Breast epithelium (tissue), 4 donors: ENCODE data around the gene TRAPPC3. TPM values are rescaled to one million over a fixed set of nuclear protein-coding genes. Genes with fewer than 3 reads are reported as not detected.
A peak's percentile ranks its signal among the peaks of the same experiment; 100 is the strongest.

Source experiments
- DNase-seq, 2 donors: peaks; one replicate each; pipeline ENCODE4 v3.0.0-alpha.2; 2019; ENCODE audit warnings: low spot score in 2 of 2
- H3K27ac ChIP-seq, 2 donors: fragments of 200-600 bp; sonication (generic) in 1 of 2; one replicate each; pipeline ENCODE4 v1.5.1; 2016 to 2019; ENCODE audit warnings: mild to moderate bottlenecking in 1 of 2
- H3K27me3 ChIP-seq, 2 donors: fragments of 200-600 bp; sonication (generic) in 1 of 2; one replicate each; pipeline versions ENCODE4 v1.5.1 to v1.6.0; 2017 to 2019; ENCODE audit warnings: control low read depth in 1 of 2, mild to moderate bottlenecking in 1 of 2
- H3K36me3 ChIP-seq: fragments of 200-600 bp; one replicate; pipeline ENCODE4 v1.5.1; 2019
- H3K4me1 ChIP-seq, 2 donors: fragments of 200-600 bp; sonication (generic); one replicate each; pipeline ENCODE4 v1.5.1; 2016 to 2019; ENCODE audit warnings: control low read depth in 1 of 2
- H3K4me3 ChIP-seq, 3 donors: fragments of 200-600 bp; sonication (generic); 1 replicate in 2 of 3; 2 replicates in 1 of 3; pipeline ENCODE4 v1.5.1; 2016 to 2019; ENCODE audit warnings: mild to moderate bottlenecking in 3 of 3, moderate library complexity in 2 of 3
- H3K9me3 ChIP-seq, 2 donors: fragments of 200-600 bp; sonication (generic) in 1 of 2; one replicate each; pipeline ENCODE4 v1.5.1; 2016 to 2019; ENCODE audit warnings: control low read depth in 1 of 2
- CTCF ChIP-seq, 3 donors: fragments of 450-650 bp; IDR thresholded peaks; one replicate each; pipeline ENCODE4 v1.5.1; 2016 to 2017; ENCODE audit warnings: antibody characterized with exemption in 3 of 3, mild to moderate bottlenecking in 3 of 3, moderate library complexity in 3 of 3
- POLR2A ChIP-seq: fragments of 450-650 bp; IDR thresholded peaks from one replicate; pipeline ENCODE4 v1.6.1; 2016; ENCODE audit warnings: antibody characterized with exemption, mild to moderate bottlenecking, moderate library complexity
- POLR2AphosphoS5 ChIP-seq, 3 donors: sonication (generic); formaldehyde crosslinking; IDR thresholded peaks; one replicate each; pipeline ENCODE4 v1.6.1; 2017; ENCODE audit warnings: antibody characterized with exemption in 3 of 3
- intact Hi-C: fragments of 100-400 bp; cut with DNase I; formaldehyde crosslinking; loops from one replicate; pipeline ENCODE4 v1.15.1; 2023; ENCODE audit warnings: low total_unique reads
- total RNA-seq, 3 donors: library from RNA; depleted of rRNA; stranded (reverse); fragments of >200 nt; gene quantifications; one replicate each; pipeline ENCODE4 v1.1.0, GENCODE V29; 2016

TRAPPC3 gene
- total RNA-seq, 3 donors from 2014 or later = 107 to 118 (median 116) TPM

DNA sequence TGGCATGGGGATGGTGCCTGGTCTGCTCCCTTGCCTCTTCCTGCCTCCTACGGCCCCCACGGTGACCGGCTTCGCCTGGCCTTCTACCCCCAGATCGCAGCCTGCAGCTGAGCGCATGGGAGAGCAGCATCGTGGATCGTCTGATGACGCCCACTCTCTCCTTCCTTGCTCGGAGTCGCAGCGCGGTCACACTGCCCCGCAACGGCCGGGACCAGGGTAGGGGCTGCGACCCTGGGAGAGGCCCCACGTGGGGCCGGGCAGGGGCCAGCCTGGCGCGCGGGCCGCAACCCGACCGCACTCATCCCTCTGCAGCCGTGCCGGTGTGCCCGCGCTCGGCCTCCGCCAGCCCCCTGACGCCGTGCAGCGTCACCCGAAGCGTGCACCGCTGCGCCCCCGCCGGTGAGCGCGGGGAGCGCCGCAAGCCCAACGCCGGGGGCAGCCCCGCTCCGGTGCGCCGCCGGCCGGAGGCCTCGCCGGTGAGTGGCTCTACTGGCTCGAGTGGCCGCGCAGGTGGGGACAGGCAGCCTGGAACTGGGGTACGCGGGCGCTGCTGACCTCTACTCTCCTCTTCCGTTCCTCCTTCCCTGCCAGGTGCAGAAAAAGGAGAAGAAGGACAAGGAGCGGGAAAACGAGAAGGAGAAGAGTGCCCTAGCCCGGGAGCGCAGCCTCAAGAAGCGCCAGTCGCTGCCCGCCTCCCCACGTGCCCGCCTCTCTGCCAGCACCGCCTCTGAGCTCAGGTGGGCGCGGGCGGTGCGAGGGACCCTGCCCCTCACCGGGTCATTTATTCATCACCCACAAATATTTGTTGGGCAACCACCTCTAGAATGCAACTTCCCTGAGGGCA, 27.0 kb upstream of the TRAPPC3 start:
- no peak for TF ChIP-seq POLR2AphosphoS5 (IDR thresholded peaks at IDR 0.05)
- no peak for TF ChIP-seq CTCF (IDR thresholded peaks at IDR 0.05)
- no peak for TF ChIP-seq POLR2A
- no peaks in the 10 kb centered on the region for H3K9me3 ChIP-seq
- no peak for DNase-seq
- H3K27ac ChIP-seq = no peak overlapping the region
- H3K4me3 ChIP-seq = no peak overlapping the region
- no peaks in the 10 kb centered on the region for H3K27me3 ChIP-seq
- H3K4me1 ChIP-seq = no peaks in the 10 kb centered on the region
- H3K36me3 ChIP-seq = peaks cover 22% of the 10 kb centered on the region
- intact Hi-C loops = no loop called here

DNA sequence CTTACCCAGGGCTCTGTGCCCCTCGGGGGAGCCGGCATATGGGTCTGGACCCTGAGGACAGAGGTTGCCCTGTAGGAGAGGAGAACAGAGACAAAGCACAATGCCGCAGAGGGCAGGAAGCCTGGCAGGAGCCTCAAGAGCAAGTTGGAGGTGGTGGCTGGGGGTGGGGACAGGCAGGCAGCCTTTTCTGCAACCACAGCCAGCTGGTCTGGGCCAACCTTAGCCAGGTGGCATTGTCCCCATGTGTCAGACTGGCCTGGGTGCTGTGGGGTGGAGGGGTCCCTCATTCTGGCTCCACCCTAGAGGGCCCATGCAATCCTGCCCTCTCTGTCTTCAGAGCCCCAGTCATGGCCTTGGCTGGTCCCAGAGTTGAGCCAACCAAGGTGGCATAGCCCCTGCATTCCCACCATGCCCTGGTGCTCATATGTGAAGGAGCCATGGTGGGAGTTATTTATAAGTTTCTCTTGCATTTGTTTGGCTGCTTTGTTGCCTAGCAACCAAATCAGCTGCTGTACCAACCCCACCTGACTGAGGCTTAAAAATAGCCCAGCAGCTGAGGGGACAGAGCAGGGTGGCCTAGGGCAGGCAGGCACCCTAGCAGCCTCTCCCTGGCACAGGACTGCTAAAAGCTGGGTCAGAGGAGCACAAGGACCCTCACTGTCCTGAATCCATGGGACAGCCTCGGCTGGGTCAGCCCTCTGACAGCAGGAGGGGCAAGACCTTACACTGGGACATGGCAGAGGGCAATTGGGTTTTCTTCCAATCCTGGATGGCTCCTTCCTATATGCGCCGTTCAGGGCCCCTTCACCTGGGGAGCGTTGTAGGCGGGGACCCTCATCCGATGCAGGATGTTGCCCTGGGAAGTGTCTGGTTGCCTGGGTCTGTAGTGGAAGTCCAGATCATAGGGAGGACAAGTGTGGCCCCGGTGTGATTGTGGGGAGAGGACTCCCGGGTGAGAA, 26.1 kb upstream of the TRAPPC3 start:
- intact Hi-C loops = no loop called here
- Histone ChIP-seq H3K36me3 (peaks cover 22% of the 10 kb centered on the region), H3K4me1 (no peaks in the 10 kb centered on the region), H3K27ac (peak overlapping the region; percentile 9 to 17), H3K9me3 (no peaks in the 10 kb centered on the region), H3K27me3 (no peaks in the 10 kb centered on the region), H3K4me3 (no peak overlapping the region)
- TF ChIP-seq POLR2A = no peak
- TF ChIP-seq CTCF (IDR thresholded peaks at IDR 0.05) = no peak
- TF ChIP-seq POLR2AphosphoS5 (IDR thresholded peaks at IDR 0.05) = no peak
- DNase-seq = no peak

GRCh38 chr1:36174713-36175112, 25.4 kb upstream of the TRAPPC3 start:
- Histone ChIP-seq H3K9me3 (no peaks in the 10 kb centered on the region), H3K36me3 (peaks cover 15% of the 10 kb centered on the region), H3K27ac (peak overlapping the region in 1 of 2 donors; percentile 9), H3K4me3 (no peak overlapping the region), H3K27me3 (no peaks in the 10 kb centered on the region), H3K4me1 (no peaks in the 10 kb centered on the region)
- intact Hi-C loops = no loop called here
- DNase-seq = no peak
- no peak for TF ChIP-seq CTCF (IDR thresholded peaks at IDR 0.05)
- no peak for TF ChIP-seq POLR2A
- TF ChIP-seq POLR2AphosphoS5 (IDR thresholded peaks at IDR 0.05) = no peak

- TF ChIP-seq POLR2A (no peak), POLR2AphosphoS5 (IDR thresholded peaks at IDR 0.05) (no peak), CTCF (IDR thresholded peaks at IDR 0.05) (no peak)
- Histone ChIP-seq H3K36me3 (peaks cover 12% of the 10 kb centered on the region), H3K4me3 (no peak overlapping the region), H3K27me3 (no peaks in the 10 kb centered on the region), H3K9me3 (no peaks in the 10 kb centered on the region), H3K27ac (no peak overlapping the region), H3K4me1 (no peaks in the 10 kb centered on the region)
- intact Hi-C loops = no loop called here
- DNase-seq = no peak
Measured at GRCh38 chr1:36172983-36173382, 23.7 kb upstream of the TRAPPC3 start.
